ENCODE data around the gene SLC16A13. TPM values are rescaled to one million over a fixed set of nuclear protein-coding genes. Genes with fewer than 3 reads are reported as not detected.

SLC16A13 gene
- total and polyA plus RNA-seq, 2 donors (not counting 1 experiment from before 2014, with no cell fraction given), result 7.4 to 21.9 TPM

DNA sequence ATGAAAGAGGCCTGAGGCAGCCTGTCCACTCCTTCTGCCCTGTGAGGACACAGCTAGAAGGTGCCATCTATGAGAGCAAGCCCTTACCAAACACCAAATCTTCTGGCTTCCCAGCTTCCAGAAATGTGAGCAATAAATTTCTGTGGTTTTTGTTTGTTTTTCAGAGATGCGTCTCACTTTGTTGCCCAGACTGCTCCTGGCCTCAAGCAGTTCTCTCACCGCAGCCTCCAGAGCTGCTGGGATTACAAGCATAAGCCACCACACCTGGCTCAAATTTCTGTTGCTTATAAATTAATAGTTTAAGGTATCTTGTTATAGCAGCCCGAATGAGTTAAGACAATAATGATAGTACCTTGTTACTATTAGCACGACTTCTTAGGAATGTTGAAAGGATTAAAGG lies 20.6 kb downstream of the SLC16A13 start:
- no peak overlapping the region for H3K4me3 ChIP-seq (ENCODE audit: control extremely low read depth in 1 of 5, extremely low read depth in 1 of 5, insufficient read depth in 1 of 5, low read depth in 2 of 5, low read length in 4 of 5)
- no peaks in the 10 kb centered on the region for H3K9me3 Mint-ChIP-seq (ENCODE audit: insufficient read depth)
- ChIA-PET CTCF (interaction anchor here (0.6 to 1.2 kb wide), 4 partner anchors 77 to 211 kb away, joined by 3 to 9 read pairs (median 3); no protein-coding TSS in a partner anchor), POLR2A (no interaction called here)
- H2AFZ ChIP-seq (ENCODE audit: insufficient read depth, low read depth, low read length, poor library complexity, severe bottlenecking), result no peak overlapping the region
- H3K27ac Mint-ChIP-seq, result no peak overlapping the region
- peaks cover 0 to 8% (median 2%) of the 10 kb centered on the region in 4 experiments for H3K27me3 ChIP-seq (replicated peaks in 1 of 4; ENCODE audit: control extremely low read depth in 1 of 4, control insufficient read depth in 3 of 4, insufficient read depth in 4 of 4, low read length in 3 of 4)
- H3K36me3 ChIP-seq (replicated peaks in 1 of 2; ENCODE audit: control extremely low read depth in 1 of 2, control insufficient read depth in 1 of 2, extremely low read depth in 1 of 2, insufficient read depth in 2 of 2, low read length in 1 of 2), result no peaks in the 10 kb centered on the region
- H3K4me1 ChIP-seq (ENCODE audit: control insufficient read depth in 2 of 2, insufficient read depth in 2 of 2, low read length in 2 of 2), result peaks cover 3 to 6% of the 10 kb centered on the region in 2 donors
- no peaks in the 10 kb centered on the region for H3K79me2 ChIP-seq (ENCODE audit: control insufficient read depth, insufficient read depth, low read length)
- no peaks in the 10 kb centered on the region for H4K20me1 ChIP-seq (ENCODE audit: control insufficient read depth, insufficient read depth, low read length, poor library complexity, severe bottlenecking)
- no peak for DNase-seq
- no peak for ATAC-seq (ENCODE audit: low read depth)
- no peak overlapping the region for H3K4me3 Mint-ChIP-seq
- no CpG with 5 or more reads among the region's 4 CpGs for WGBS (ENCODE audit: insufficient coverage)
- peaks cover 7% of the 10 kb centered on the region for H3K27me3 Mint-ChIP-seq
- H3K4me1 Mint-ChIP-seq, result no peaks in the 10 kb centered on the region
- no peak for TF ChIP-seq EZH2 (IDR thresholded peaks at IDR 0.05; ENCODE audit: borderline replicate concordance, insufficient read depth, low read depth, low read length, poor library complexity, severe bottlenecking)
- TF ChIP-seq, protein P1, sequence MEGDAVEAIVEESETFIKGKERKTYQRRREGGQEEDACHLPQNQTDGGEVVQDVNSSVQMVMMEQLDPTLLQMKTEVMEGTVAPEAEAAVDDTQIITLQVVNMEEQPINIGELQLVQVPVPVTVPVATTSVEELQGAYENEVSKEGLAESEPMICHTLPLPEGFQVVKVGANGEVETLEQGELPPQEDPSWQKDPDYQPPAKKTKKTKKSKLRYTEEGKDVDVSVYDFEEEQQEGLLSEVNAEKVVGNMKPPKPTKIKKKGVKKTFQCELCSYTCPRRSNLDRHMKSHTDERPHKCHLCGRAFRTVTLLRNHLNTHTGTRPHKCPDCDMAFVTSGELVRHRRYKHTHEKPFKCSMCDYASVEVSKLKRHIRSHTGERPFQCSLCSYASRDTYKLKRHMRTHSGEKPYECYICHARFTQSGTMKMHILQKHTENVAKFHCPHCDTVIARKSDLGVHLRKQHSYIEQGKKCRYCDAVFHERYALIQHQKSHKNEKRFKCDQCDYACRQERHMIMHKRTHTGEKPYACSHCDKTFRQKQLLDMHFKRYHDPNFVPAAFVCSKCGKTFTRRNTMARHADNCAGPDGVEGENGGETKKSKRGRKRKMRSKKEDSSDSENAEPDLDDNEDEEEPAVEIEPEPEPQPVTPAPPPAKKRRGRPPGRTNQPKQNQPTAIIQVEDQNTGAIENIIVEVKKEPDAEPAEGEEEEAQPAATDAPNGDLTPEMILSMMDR (IDR thresholded peaks at IDR 0.05), result no peak
- no peak overlapping the region for H3K9ac ChIP-seq (ENCODE audit: low read length)
- H3K4me2 ChIP-seq (replicated peaks; ENCODE audit: low read depth, low read length, poor library complexity, severe bottlenecking), result no peak overlapping the region
- intact Hi-C loops (cut with micrococcal nuclease), result no loop called here
- no peak overlapping the region for H3K27ac ChIP-seq (ENCODE audit: low read length in 2 of 2)
- no peaks in the 10 kb centered on the region for H3K9me3 ChIP-seq (ENCODE audit: control extremely low read depth in 1 of 3, control insufficient read depth in 2 of 3, insufficient read depth in 1 of 3, low read length in 2 of 3)

DNA sequence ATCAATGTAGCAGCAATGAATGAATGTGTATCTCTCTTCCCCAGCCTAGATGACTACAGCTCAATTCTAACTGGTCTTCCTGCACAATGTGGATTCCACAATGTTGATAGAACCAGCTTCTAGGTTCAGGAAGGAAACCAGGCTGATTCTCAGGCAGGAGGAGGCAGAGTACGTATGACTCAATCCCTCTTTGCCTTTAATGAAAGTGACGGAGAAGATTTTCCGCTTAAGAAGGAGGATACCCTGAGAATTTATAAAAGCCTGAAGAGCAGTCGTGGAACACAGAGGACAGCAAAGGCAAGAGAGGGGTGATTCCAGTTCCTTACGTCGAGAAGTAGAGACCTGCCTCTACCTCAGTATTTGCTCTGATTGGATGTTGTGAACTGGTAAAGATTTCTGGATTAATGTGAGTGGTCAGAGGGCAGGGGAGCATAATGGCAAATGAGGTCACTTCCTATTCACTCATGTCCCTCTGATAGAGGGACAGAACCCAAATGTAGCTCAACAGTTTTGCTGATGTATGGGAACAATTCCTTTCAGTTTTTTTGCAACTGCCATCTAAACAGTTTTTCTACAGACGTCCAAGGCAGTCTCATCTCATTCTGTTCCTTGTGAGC lies 23.1 kb downstream of the SLC16A13 start:
- Mint-ChIP-seq H3K27ac (no peak overlapping the region), H3K4me1 (no peaks in the 10 kb centered on the region), H3K4me3 (no peak overlapping the region), H3K9me3 (ENCODE audit: insufficient read depth) (no peaks in the 10 kb centered on the region), H3K27me3 (peaks cover 23% of the 10 kb centered on the region)
- no peak overlapping the region for H2AFZ ChIP-seq (ENCODE audit: insufficient read depth, low read depth, low read length, poor library complexity, severe bottlenecking)
- no peak for ATAC-seq (ENCODE audit: low read depth)
- intact Hi-C loops (cut with micrococcal nuclease), result no loop called here
- no peaks in the 10 kb centered on the region for H3K4me1 ChIP-seq (ENCODE audit: control insufficient read depth in 2 of 2, insufficient read depth in 2 of 2, low read length in 2 of 2)
- CTCF ChIA-PET, result interaction anchor here (1.4 kb wide), 1 partner anchor 78 kb away, joined by 3 read pairs; no protein-coding TSS in a partner anchor
- peaks cover 0 to 10% (median 3%) of the 10 kb centered on the region in 4 experiments for H3K27me3 ChIP-seq (replicated peaks in 1 of 4; ENCODE audit: control extremely low read depth in 1 of 4, control insufficient read depth in 3 of 4, insufficient read depth in 4 of 4, low read length in 3 of 4)
- no peak for TF ChIP-seq EZH2 (IDR thresholded peaks at IDR 0.05; ENCODE audit: borderline replicate concordance, insufficient read depth, low read depth, low read length, poor library complexity, severe bottlenecking)
- TF ChIP-seq, protein P1 (IDR thresholded peaks at IDR 0.05), result no peak
- no peaks in the 10 kb centered on the region for H3K36me3 ChIP-seq (replicated peaks in 1 of 2; ENCODE audit: control extremely low read depth in 1 of 2, control insufficient read depth in 1 of 2, extremely low read depth in 1 of 2, insufficient read depth in 2 of 2, low read length in 1 of 2)
- no peak overlapping the region for H3K4me3 ChIP-seq (ENCODE audit: control extremely low read depth in 1 of 5, extremely low read depth in 1 of 5, insufficient read depth in 1 of 5, low read depth in 2 of 5, low read length in 4 of 5)
- H3K79me2 ChIP-seq (ENCODE audit: control insufficient read depth, insufficient read depth, low read length), result no peaks in the 10 kb centered on the region
- no peak overlapping the region for H3K9ac ChIP-seq (ENCODE audit: low read length)
- no peaks in the 10 kb centered on the region for H3K9me3 ChIP-seq (ENCODE audit: control extremely low read depth in 1 of 3, control insufficient read depth in 2 of 3, insufficient read depth in 1 of 3, low read length in 2 of 3)
- 100% methylated on average over 4 of the region's 7 CpGs for WGBS (ENCODE audit: insufficient coverage)
- DNase-seq, result no peak
- H3K4me2 ChIP-seq (replicated peaks; ENCODE audit: low read depth, low read length, poor library complexity, severe bottlenecking), result no peak overlapping the region
- POLR2A ChIA-PET, result no interaction called here
- H4K20me1 ChIP-seq (ENCODE audit: control insufficient read depth, insufficient read depth, low read length, poor library complexity, severe bottlenecking), result no peaks in the 10 kb centered on the region
- no peak overlapping the region for H3K27ac ChIP-seq (ENCODE audit: low read length in 2 of 2)

Measured in B cell (primary cell).